Adrenal gland (tissue), 12 donors: ENCODE results near the gene ZNF180. TPM values are rescaled to one million over a fixed set of nuclear protein-coding genes. Genes with fewer than 3 reads are reported as not detected.
"Not testable (repeated sequence)": the region's sequence is repeated elsewhere in the genome, so short reads cannot be mapped to it uniquely, and the experiment has no call there.

Experiments used
- DNase-seq, 7 donors: peaks; one replicate each; pipeline ENCODE4 v3.0.0-alpha.2; 2019 to 2020
- H3K27ac ChIP-seq, 5 donors: fragments of 200-600 bp; sonication (generic) in 4 of 5; 1 replicate in 3 of 5; 2 replicates in 2 of 5; pipeline versions ENCODE4 v1.5.1 to v1.8.0; 2016 to 2020; ENCODE audit warnings: mild to moderate bottlenecking in 1 of 5
- H3K27me3 ChIP-seq: fragments of 200-600 bp; 2 replicates; pipeline ENCODE4 v1.8.0; 2021
- H3K36me3 ChIP-seq, 2 donors: fragments of 200-600 bp; replicated peaks in 1 of 2; 1 replicate in 1 of 2; 2 replicates in 1 of 2; pipeline versions ENCODE4 v1.5.1 to v1.8.0; 2018 to 2022
- H3K4me1 ChIP-seq, 2 donors: fragments of 200-600 bp; replicated peaks in 1 of 2; 1 replicate in 1 of 2; 2 replicates in 1 of 2; pipeline versions ENCODE4 v1.5.1 to v1.8.0; 2018 to 2021
- H3K4me3 ChIP-seq, 4 donors: fragments of 200-600 bp; sonication (generic) in 3 of 4; one replicate each; pipeline ENCODE4 v1.5.1; 2016 to 2018
- H3K9me3 ChIP-seq, 3 donors: fragments of 200-600 bp; sonication (generic) in 1 of 3; replicated peaks in 1 of 3; 1 replicate in 2 of 3; 2 replicates in 1 of 3; pipeline versions ENCODE4 v1.5.1 to v1.8.0; 2016 to 2021
- POLR2A ChIP-seq, 2 donors: fragments of 450-650 bp; IDR thresholded peaks; one replicate each; pipeline ENCODE4 v1.6.1; 2017; ENCODE audit warnings: antibody characterized with exemption in 2 of 2, mild to moderate bottlenecking in 2 of 2, moderate library complexity in 1 of 2
- WGBS, 4 donors: extraction: QIAGEN DNeasy Blood & Tissue Kit in 2 of 4; methylation state at CpG; one replicate each; pipeline versions ENCODE4 v1.1.5 to v1.1.7; 2013 to 2017; 5-methylcytosine and 5-hydroxymethylcytosine counted together
- intact Hi-C, 2 donors: fragments of 100-400 bp; cut with DNase I; formaldehyde crosslinking; loops; one replicate each; pipeline versions ENCODE4 v1.14.1 to v1.15.0; 2022 to 2023
- polyA plus RNA-seq, 3 donors: library from polyadenylated mRNA; stranded (reverse); fragments of 200-250 nt in 2 of 3; fragments of 350-450 nt in 1 of 3; fragmentation: Illumina TruSeq in 1 of 3; extraction: RNeasy Lipid Tissue Mini Kit (QIAGEN cat#74804) in 1 of 3; gene quantifications; one replicate each; pipeline ENCODE4 v1.2.3, GENCODE V29; 2013 to 2014
- total RNA-seq, 9 donors: library from RNA; depleted of rRNA in 4 of 9; stranded (reverse); fragments of >200 nt in 4 of 9; fragments of 120-200 nt in 1 of 9; fragmentation: NEBNext Ultra II Directional in 1 of 9; extraction: Animal tissue kit (Norgen Biotek cat#: 25700) in 1 of 9; gene quantifications; one replicate each; pipeline versions ENCODE4 v1.1.0 to v1.2.4, GENCODE V29; 2013 to 2023
- TF ChIP-seq, protein P1 (sequence below), 6 experiments: fragments of 450-650 bp in 4 of 6; fragments of 200-600 bp in 2 of 6; sonication (generic) in 1 of 6; IDR thresholded peaks; 1 replicate in 5 of 6; 2 replicates in 1 of 6; pipeline versions ENCODE4 v1.5.1 to v1.8.0; 2016 to 2021; ENCODE audit warnings: antibody characterized with exemption in 6 of 6, mild to moderate bottlenecking in 2 of 6, moderate library complexity in 1 of 6
- donor health status: healthy with polysubstance abuse.
- donor health status: Bipolar disorder and iron deficiency.
- donor health status: DM: yes; HTN: yes; CAD: no.
- donor health status: DM: no; HTN: no; CAD: no.
- donor health status: DM: no; HTN: no; CAD: no.
- donor health status: DM: yes; HTN: yes; CAD: no.

ZNF180 gene
- total and polyA plus RNA-seq, 12 donors = 4.7 to 25.9 (median 10.6) TPM

DNA sequence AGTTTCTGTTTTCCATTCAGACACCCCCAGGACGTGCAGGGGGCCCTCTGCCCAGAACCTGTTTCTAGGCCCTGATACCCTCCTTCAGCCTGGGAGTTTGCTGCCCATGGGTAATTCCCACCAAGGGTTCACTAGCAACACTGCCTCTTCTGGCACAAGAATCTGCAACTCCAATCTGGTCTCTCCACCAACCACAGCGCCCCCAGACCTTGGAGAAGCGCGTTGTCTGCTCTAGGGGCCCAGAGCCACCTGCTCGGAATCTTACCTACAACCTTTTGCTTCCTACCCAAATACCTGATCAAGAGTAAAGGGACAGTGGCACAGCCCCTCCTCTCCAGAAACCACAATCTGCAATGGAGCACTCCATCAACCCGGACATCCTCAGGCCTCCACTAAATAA, 763 bp downstream of the ZNF180 start:
- peaks cover under 1 to 13% of the 10 kb centered on the region in 2 donors for H3K36me3 ChIP-seq
- TF ChIP-seq POLR2A (IDR thresholded peaks at IDR 0.05) = no peak
- TF ChIP-seq, protein P1, sequence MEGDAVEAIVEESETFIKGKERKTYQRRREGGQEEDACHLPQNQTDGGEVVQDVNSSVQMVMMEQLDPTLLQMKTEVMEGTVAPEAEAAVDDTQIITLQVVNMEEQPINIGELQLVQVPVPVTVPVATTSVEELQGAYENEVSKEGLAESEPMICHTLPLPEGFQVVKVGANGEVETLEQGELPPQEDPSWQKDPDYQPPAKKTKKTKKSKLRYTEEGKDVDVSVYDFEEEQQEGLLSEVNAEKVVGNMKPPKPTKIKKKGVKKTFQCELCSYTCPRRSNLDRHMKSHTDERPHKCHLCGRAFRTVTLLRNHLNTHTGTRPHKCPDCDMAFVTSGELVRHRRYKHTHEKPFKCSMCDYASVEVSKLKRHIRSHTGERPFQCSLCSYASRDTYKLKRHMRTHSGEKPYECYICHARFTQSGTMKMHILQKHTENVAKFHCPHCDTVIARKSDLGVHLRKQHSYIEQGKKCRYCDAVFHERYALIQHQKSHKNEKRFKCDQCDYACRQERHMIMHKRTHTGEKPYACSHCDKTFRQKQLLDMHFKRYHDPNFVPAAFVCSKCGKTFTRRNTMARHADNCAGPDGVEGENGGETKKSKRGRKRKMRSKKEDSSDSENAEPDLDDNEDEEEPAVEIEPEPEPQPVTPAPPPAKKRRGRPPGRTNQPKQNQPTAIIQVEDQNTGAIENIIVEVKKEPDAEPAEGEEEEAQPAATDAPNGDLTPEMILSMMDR (IDR thresholded peaks at IDR 0.05) = no peak
- H3K4me1 ChIP-seq = peaks cover 5 to 14% of the 10 kb centered on the region in 2 donors
- WGBS, 4 donors = 15 to 27% (median 23%) methylated on average over 6 of the region's 6 CpGs
- intact Hi-C loops = no loop called here
- no peaks in the 10 kb centered on the region for H3K27me3 ChIP-seq
- H3K27ac ChIP-seq = no peak overlapping the region
- peaks cover 0 to 8% (median 0%) of the 10 kb centered on the region in 3 donors for H3K9me3 ChIP-seq
- peak overlapping the region; percentile 9 to 84 (median 79) for H3K4me3 ChIP-seq
- DNase-seq = no peak

DNA sequence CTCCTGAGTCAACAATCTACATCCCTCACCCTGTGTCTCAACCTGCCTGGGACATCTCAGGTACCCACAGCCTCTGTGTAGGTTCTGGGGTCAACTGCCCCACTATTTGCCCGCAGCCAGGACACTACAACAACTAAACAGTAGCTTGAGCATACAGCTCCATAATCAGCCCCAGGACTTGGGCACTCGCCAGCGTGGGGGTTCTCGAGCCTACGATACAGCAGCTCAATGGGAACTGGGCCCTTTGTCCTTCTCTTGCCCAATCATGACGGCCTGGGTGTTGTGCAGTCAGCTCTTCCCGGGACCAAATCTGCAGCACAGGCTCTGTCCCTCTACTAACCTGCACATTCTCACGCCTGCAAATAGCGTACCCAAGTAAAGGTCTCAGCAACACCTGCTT, 1.3 kb downstream of the ZNF180 start:
- peak in 2 of 7 donors; percentile 18 to 29 for DNase-seq
- Histone ChIP-seq H3K27ac (no peak overlapping the region), H3K36me3 (peaks cover 4 to 14% of the 10 kb centered on the region in 2 donors), H3K27me3 (no peaks in the 10 kb centered on the region), H3K9me3 (peaks cover 0 to 13% (median 0%) of the 10 kb centered on the region in 3 donors), H3K4me1 (peaks cover 5 to 14% of the 10 kb centered on the region in 2 donors), H3K4me3 (peak overlapping the region in 1 of 4 donors; percentile 75)
- intact Hi-C loops = no loop called here
- TF ChIP-seq POLR2A (IDR thresholded peaks at IDR 0.05) = no peak
- TF ChIP-seq, protein P1 (IDR thresholded peaks at IDR 0.05) = no peak
- 92 to 98% (median 96%) methylated on average over 8 to 9 of the region's 9 CpGs for WGBS, 4 donors

DNA sequence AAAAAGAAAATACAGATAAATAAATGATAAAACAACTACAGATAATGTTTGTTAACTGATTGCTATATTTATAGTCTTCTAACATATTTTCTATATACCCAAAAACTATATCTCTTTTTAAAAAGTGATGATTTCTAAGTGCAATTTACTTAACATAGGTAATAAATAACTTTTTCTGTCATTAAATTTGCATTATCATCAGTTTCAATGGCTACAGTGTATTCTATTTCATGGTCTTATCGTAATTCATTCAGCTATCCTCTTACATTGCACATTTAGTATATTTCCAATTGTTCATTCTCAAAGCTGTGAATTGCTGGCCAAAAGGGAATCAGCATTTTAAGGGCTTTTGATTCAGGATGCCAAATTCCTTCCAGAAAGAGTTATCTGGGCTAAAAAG, 3.6 kb downstream of the ZNF180 start:
- Histone ChIP-seq H3K9me3 (peaks cover 0 to 36% (median 0%) of the 10 kb centered on the region in 3 donors), H3K4me3 (no peak overlapping the region), H3K36me3 (peaks cover 4 to 30% of the 10 kb centered on the region in 2 donors), H3K4me1 (peaks cover 5 to 14% of the 10 kb centered on the region in 2 donors), H3K27ac (no peak overlapping the region), H3K27me3 (no peaks in the 10 kb centered on the region)
- intact Hi-C loops = no loop called here
- DNase-seq = no peak
- 95 to 100% (median 96%) methylated on average over 1 of the region's 1 CpG for WGBS, 4 donors
- no peak for TF ChIP-seq POLR2A (IDR thresholded peaks at IDR 0.05)
- TF ChIP-seq, protein P1 (IDR thresholded peaks at IDR 0.05) = no peak

DNA sequence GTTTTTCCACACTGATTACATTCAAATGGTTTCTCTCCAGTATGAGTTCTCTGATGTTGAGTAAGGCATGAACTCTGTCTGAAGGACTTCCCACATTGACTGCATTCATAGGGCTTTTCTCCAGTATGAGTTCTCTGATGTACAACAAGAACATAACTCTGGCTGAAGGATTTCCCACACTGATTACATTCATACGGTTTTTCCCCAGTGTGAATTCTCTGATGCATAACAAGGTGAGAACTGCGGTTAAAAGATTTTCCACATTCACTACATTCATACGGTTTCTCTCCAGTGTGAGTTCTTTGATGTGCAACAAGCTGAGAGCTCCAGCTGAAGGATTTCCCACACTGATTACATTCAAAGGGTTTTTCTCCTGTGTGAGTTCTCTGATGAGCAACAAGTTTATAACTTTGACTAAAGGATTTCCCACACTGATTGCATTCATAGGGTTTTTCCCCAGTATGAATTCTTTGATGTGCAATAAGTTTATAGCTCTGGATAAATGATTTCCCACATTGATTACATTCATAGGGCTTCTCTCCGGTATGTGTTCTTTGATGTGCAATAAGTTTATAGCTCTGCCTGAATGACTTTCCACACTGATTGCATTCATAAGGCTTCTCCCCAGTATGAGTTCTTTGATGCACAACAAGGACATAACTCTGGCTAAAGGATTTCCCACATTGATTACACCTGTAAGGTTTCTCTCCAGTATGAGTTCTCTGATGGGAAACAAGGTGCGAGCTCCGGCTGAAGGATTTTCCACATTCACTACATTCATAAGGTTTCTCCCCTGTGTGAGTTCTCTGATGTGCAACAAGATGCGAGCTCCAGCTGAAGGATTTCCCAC, 23.5 kb downstream of the ZNF180 start:
- intact Hi-C loops = no loop called here
- no peaks in the 10 kb centered on the region for H3K4me1 ChIP-seq
- H3K27me3 ChIP-seq = no peaks in the 10 kb centered on the region
- peak overlapping the region in 1 of 4 donors; percentile 20 for H3K4me3 ChIP-seq
- peaks cover 36 to 93% (median 62%) of the 10 kb centered on the region in 3 donors for H3K9me3 ChIP-seq
- TF ChIP-seq, protein P1 (IDR thresholded peaks at IDR 0.05) = no peak
- TF ChIP-seq POLR2A (IDR thresholded peaks at IDR 0.05) = no peak
- no peak for DNase-seq
- WGBS, 4 donors = 93 to 98% (median 96%) methylated on average over 7 of the region's 7 CpGs
- no peak overlapping the region for H3K27ac ChIP-seq
- H3K36me3 ChIP-seq = peaks cover 0 to 24% of the 10 kb centered on the region in 2 donors

DNA sequence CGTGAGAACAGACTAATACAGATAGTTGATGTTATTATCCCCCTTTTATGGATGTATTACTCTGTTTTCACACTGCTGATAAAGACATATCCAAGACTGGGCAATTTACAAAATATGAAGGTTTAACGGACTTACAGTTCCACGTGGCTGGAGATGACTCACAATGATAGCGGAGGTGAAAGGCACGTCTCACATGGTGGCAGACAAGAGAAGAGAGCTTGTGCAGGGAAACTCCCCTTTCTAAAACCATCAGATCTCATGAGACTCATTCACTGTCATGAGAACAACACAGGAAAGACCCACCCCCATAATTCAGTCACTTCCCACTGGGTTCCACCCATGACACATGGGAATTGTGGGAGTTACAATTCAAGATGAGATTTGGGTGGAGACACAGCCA, 31.6 kb downstream of the ZNF180 start:
- not testable (repeated sequence) for H3K27ac ChIP-seq, H3K4me1 ChIP-seq, H3K36me3 ChIP-seq, H3K4me3 ChIP-seq, DNase-seq, H3K27me3 ChIP-seq
- H3K9me3 ChIP-seq = peaks cover 0 to 47% (median 4%) of the 10 kb centered on the region in 3 donors
- intact Hi-C loops = loop anchor here in 1 of 2 donors (10.0 kb wide), 2 partner anchors 134 to 504 kb away; no protein-coding TSS in a partner anchor
- WGBS, 4 donors = 65 to 72% (median 66%) methylated on average over 5 of the region's 5 CpGs

DNA sequence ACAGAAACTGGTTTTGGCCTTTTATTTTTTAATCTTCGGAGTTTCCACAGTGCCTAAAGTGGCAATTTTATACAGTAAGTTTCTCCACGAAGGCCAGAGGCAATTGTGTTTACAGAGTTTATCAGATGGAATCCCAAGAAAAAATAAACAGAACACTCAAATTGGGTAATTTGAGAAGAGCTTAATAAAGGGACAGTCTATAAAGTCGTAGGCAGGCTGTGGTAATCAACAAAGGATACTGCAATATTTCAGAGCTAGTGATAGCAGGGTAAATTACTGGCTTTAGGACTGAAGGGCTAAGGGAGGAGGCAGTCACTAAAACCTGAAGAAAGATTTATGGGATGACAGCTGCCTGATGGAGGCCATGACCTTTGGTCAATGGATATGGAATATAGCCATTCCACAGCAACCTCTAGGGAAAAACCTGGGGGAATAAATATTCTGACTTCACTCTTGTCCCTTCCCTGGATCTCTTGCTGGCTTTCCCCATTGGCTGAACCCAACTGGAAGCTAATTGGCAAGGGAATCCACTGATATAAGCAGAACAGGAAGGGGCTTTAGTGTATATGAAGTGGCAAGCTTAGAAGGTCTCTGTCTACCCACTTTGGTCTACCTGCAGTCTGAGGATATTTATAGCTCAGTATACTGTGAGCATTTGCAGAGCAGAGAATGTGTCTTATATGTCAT, 37.6 kb downstream of the ZNF180 start:
- H3K27me3 ChIP-seq, DNase-seq, H3K4me3 ChIP-seq, H3K36me3 ChIP-seq, H3K27ac ChIP-seq, H3K4me1 ChIP-seq: not testable (repeated sequence)
- intact Hi-C loops = loop anchor here in 1 of 2 donors (10.0 kb wide), 2 partner anchors 128 to 498 kb away; no protein-coding TSS in a partner anchor
- peaks cover 0 to 17% (median 0%) of the 10 kb centered on the region in 3 donors for H3K9me3 ChIP-seq
- WGBS, 4 donors = 41 to 44% (median 42%) methylated on average over 3 of the region's 3 CpGs
